ENCODE measurements around the gene LHX1. TPM values are rescaled to one million over a fixed set of nuclear protein-coding genes. Genes with fewer than 3 reads are reported as not detected.

Gene LHX1
- total and polyA plus RNA-seq, 9 of the 15 experiments (the other 6 are each of a cell fraction or from before 2014, with no cell fraction given), result 0.05 to 0.64 (median 0.07) TPM; not detected in 6

DNA sequence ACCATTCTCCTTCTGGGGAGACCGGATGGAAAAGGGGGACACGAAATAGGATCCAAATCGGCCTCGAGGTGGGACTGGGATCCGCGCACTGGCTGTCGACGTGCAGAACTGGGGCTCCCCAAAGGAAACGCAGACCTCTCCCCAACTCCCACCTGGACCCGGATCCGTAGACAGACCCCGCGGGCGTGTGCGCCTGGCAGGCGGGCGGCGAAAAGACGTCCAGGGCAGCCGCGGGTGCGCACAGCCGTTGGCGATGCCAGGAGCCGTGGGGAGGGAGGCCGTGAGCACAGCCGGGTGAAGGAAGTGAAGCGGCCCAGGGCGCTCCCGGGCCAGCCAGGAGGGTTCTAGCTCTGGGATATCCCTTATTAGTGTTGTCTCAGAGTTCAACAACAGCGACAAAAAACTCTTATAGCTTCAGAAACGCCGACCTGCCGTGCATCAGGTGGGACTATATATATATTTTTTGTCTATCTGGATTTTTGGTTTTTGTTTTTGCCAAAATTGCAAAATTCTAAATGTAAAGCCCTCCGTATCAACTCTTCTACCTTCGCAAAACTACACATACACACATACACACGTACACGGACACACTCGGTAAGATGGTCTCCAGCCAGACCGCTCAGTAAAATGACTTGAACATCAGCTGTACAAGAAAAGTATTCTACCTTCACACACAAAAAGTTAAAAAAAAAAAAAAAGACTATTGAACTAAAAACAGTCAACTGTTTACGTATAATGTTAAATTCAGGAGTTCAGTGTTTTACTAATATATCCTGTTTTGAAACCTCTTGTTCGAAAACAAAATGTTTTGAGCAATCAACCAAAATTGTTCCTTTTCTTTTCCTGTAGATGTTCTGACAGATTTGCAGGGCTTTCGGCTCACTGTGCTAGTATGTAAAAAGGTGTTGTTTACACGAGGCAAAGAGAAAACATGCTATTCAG is 6.2 kb downstream of the LHX1 start:
- Histone ChIP-seq H4K20me1 (replicated peaks; ENCODE audit: control insufficient read depth, insufficient read depth, low read length) (peaks cover 6% of the 10 kb centered on the region; the same call in 1 of the 2 replicates), H3K27me3 (ENCODE audit: control insufficient read depth in 2 of 2, insufficient read depth in 2 of 2, low read length in 2 of 2) (peaks cover 23 to 42% of the 10 kb centered on the region in 2 experiments; a peak in 4 of 5 replicates), H3K9ac (ENCODE audit: insufficient read depth in 1 of 2, low read depth in 2 of 2, low read length in 2 of 2) (no peak overlapping the region), H3K4me3 (no peak overlapping the region), H3K4me2 (ENCODE audit: insufficient read depth, low read length) (no peak overlapping the region), H3K79me2 (ENCODE audit: control insufficient read depth, insufficient read depth, low read length) (no peaks in the 10 kb centered on the region), H3K9me3 (replicated peaks; ENCODE audit: control insufficient read depth, insufficient read depth, low read depth, low read length) (no peaks in the 10 kb centered on the region), H3K4me1 (replicated peaks in 1 of 2; ENCODE audit: control insufficient read depth in 2 of 2, insufficient read depth in 2 of 2, low read length in 2 of 2) (peaks cover 10 to 20% of the 10 kb centered on the region in 2 experiments), H3K9me1 (ENCODE audit: control insufficient read depth, insufficient read depth, low read length) (no peaks in the 10 kb centered on the region), H2AFZ (ENCODE audit: low read depth, low read length) (no peak overlapping the region), H3K36me3 (ENCODE audit: control insufficient read depth, insufficient read depth, low read length) (no peaks in the 10 kb centered on the region), H3K27ac (ENCODE audit: extremely low read depth, low read depth, low read length) (no peak overlapping the region)
- TF ChIP-seq SMARCA4 (IDR thresholded peaks at IDR 0.05) (no peak), RAD51 (IDR thresholded peaks at IDR 0.05; ENCODE audit: borderline replicate concordance, low read depth) (no peak), ZNF232 (CRISPR knock-in tag; IDR thresholded peaks at IDR 0.05) (no peak), FOSL1 (tag; conservative IDR thresholded peaks at IDR 0.05) (no peak), KAT7 (CRISPR knock-in tag; IDR thresholded peaks at IDR 0.05; ENCODE audit: borderline replicate concordance) (no peak), MCM3 (IDR thresholded peaks at IDR 0.05) (no peak), HEY1 (CRISPR knock-in tag; IDR thresholded peaks at IDR 0.05; ENCODE audit: borderline replicate concordance) (no peak), ZNF668 (CRISPR knock-in tag; IDR thresholded peaks at IDR 0.05) (no peak), GABPB2 (CRISPR knock-in tag; conservative IDR thresholded peaks at IDR 0.05) (no peak), ZNF217 (CRISPR knock-in tag; IDR thresholded peaks at IDR 0.05) (no peak), SUPT5H (IDR thresholded peaks at IDR 0.05) (no peak)
- TF ChIP-seq, protein P1, sequence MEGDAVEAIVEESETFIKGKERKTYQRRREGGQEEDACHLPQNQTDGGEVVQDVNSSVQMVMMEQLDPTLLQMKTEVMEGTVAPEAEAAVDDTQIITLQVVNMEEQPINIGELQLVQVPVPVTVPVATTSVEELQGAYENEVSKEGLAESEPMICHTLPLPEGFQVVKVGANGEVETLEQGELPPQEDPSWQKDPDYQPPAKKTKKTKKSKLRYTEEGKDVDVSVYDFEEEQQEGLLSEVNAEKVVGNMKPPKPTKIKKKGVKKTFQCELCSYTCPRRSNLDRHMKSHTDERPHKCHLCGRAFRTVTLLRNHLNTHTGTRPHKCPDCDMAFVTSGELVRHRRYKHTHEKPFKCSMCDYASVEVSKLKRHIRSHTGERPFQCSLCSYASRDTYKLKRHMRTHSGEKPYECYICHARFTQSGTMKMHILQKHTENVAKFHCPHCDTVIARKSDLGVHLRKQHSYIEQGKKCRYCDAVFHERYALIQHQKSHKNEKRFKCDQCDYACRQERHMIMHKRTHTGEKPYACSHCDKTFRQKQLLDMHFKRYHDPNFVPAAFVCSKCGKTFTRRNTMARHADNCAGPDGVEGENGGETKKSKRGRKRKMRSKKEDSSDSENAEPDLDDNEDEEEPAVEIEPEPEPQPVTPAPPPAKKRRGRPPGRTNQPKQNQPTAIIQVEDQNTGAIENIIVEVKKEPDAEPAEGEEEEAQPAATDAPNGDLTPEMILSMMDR (IDR thresholded peaks at IDR 0.05 in 2 of 3, conservative IDR thresholded peaks at IDR 0.05 in 1 of 3; ENCODE audit: insufficient read depth in 2 of 3, low read depth in 1 of 3, low read length in 3 of 3), result no peak
- CTCF ChIA-PET (ENCODE audit: low intra/inter-chr PET ratio), result interaction anchor here (0.7 kb wide), 1 partner anchor 584 kb away, joined by 3 read pairs; no protein-coding TSS in a partner anchor
- no TSS peak for BruUV-seq (replicated peaks)
- POLR2A ChIA-PET, result interaction anchor here (0.8 kb wide), 1 partner anchor 16 kb away, joined by 4 read pairs; no protein-coding TSS in a partner anchor
- WGBS (ENCODE audit: insufficient coverage, low coverage, missing lambda C conversion rate), result 64% methylated on average over 34 of the region's 44 CpGs
- intact Hi-C loops (cut with micrococcal nuclease), result no loop called here
- ATAC-seq (no peak), DNase-seq (ENCODE audit: extremely low read depth in 1 of 4, low spot score in 3 of 4) (no peak), FAIRE-seq (no peak)
- in situ Hi-C loops (cut with MboI), result no loop called here
